SK-N-SH (cell line): Measurements from ENCODE around the gene TM2D1. TPM values are rescaled to one million over a fixed set of nuclear protein-coding genes. Genes with fewer than 3 reads are reported as not detected.

Experiments
- CTCF ChIA-PET: fragments of 300-600, 350-600 bp; formaldehyde crosslinking; extraction: SDS; loops from one replicate; lab custom pipeline; 2021; lab: Yijun Ruan, JAX
- POLR2A ChIA-PET: fragments of 350-600 bp; sonication (Branson Sonifier 250); formaldehyde crosslinking; extraction: SDS; loops from one replicate; lab custom pipeline; 2020; ENCODE audit warnings: antibody characterized with exemption, inconsistent platforms; lab: Yijun Ruan, JAX
- DNase-seq: peaks from one replicate; pipeline ENCODE4 v3.0.0; 2012
- H2AFZ ChIP-seq: fragments of 200-600 bp; sonication (generic); 2 replicates; pipeline ENCODE4 v1.8.1; 2016; ENCODE audit warnings: antibody characterized with exemption, mild to moderate bottlenecking, low read depth
- H3F3A ChIP-seq: fragments of 200-600 bp; sonication (generic); replicated peaks from 2 replicates; pipeline ENCODE3; 2016; ENCODE audit warnings: antibody characterized with exemption, mild to moderate bottlenecking; ENCODE audit not compliant: insufficient read depth
- H3K27ac ChIP-seq, 2 experiments: fragments of 200-500 bp in 1 of 2; fragments of 200-600 bp in 1 of 2; sonication (Bioruptor generic) in 1 of 2; sonication (generic), shearing (Covaris generic) in 1 of 2; 2 replicates each; pipeline versions ENCODE4 v1.5.1 to v1.6.1; 2014 to 2016; ENCODE audit warnings: low read depth in 2 of 2, inconsistent platforms in 1 of 2, low read length in 1 of 2, mild to moderate bottlenecking in 1 of 2, mixed read lengths in 1 of 2
- H3K27me3 ChIP-seq: fragments of 200-600 bp; sonication (generic), shearing (Covaris generic); 2 replicates; pipeline ENCODE4 v1.6.1; 2016; ENCODE audit warnings: mixed run types; ENCODE audit not compliant: insufficient read depth
- H3K36me3 ChIP-seq, 2 experiments: fragments of 200-500 bp in 1 of 2; fragments of 200-600 bp in 1 of 2; sonication (Bioruptor generic) in 1 of 2; sonication (generic) in 1 of 2; replicated peaks in 1 of 2; 2 replicates each; pipeline versions ENCODE3 to v1.5.1; 2014 to 2016; ENCODE audit warnings: low read length in 1 of 2, mild to moderate bottlenecking in 1 of 2; ENCODE audit not compliant: insufficient read depth in 2 of 2, control insufficient read depth in 1 of 2
- H3K4me1 ChIP-seq, 2 experiments: fragments of 200-500 bp in 1 of 2; fragments of 200-600 bp in 1 of 2; sonication (Bioruptor generic) in 1 of 2; sonication (generic), shearing (Covaris generic) in 1 of 2; 2 replicates each; pipeline versions ENCODE4 v1.5.1 to v1.6.1; 2014 to 2016; ENCODE audit warnings: low read depth in 1 of 2, low read length in 1 of 2, mixed run types in 1 of 2; ENCODE audit not compliant: insufficient read depth in 2 of 2, control insufficient read depth in 1 of 2
- H3K4me2 ChIP-seq: fragments of 200-600 bp; sonication (generic), shearing (Covaris generic); 2 replicates; pipeline ENCODE4 v1.6.1; 2017; ENCODE audit warnings: mixed run types
- H3K4me3 ChIP-seq, 2 experiments: fragments of 200-500 bp in 1 of 2; fragments of 200-600 bp in 1 of 2; sonication (Bioruptor generic) in 1 of 2; sonication (generic), shearing (Covaris generic) in 1 of 2; 2 replicates each; pipeline versions ENCODE4 v1.5.1 to v1.8.1; 2014 to 2016; ENCODE audit warnings: low read depth in 2 of 2, inconsistent platforms in 1 of 2, low read length in 1 of 2, mild to moderate bottlenecking in 1 of 2, mixed read lengths in 1 of 2, moderate library complexity in 1 of 2
- H3K79me2 ChIP-seq: fragments of 200-600 bp; sonication (generic); 2 replicates; pipeline ENCODE4 v1.8.1; 2017; ENCODE audit warnings: mild to moderate bottlenecking; ENCODE audit not compliant: insufficient read depth
- H3K9ac ChIP-seq: fragments of 200-600 bp; sonication (generic); 2 replicates; pipeline ENCODE4 v1.6.1; 2017; ENCODE audit warnings: mixed run types
- H3K9me2 ChIP-seq: fragments of 200-600 bp; sonication (generic); 2 replicates; pipeline ENCODE4 v1.6.1; 2017; ENCODE audit warnings: mixed run types
- H3K9me3 ChIP-seq: fragments of 200-600 bp; sonication (generic); 2 replicates; pipeline ENCODE4 v1.6.1; 2017; ENCODE audit warnings: mixed run types, mild to moderate bottlenecking, moderate library complexity
- H4K20me1 ChIP-seq: fragments of 200-600 bp; sonication (generic); 2 replicates; pipeline ENCODE4 v1.6.1; 2017; ENCODE audit warnings: mild to moderate bottlenecking, mixed run types; ENCODE audit not compliant: insufficient read depth
- CHD2 ChIP-seq: fragments of 150-350 bp; IDR thresholded peaks from 2 replicates; pipeline ENCODE4 v1.6.1; 2018; ENCODE audit warnings: low read length; ENCODE audit not compliant: partially characterized antibody
- EP300 ChIP-seq, 2 experiments: IDR thresholded peaks; 2 replicates each; pipeline versions ENCODE4 v1.4.0 to v1.6.1; 2012; ENCODE audit warnings: borderline replicate concordance in 1 of 2, low read depth in 1 of 2, low read length in 1 of 2
- FOSL2 ChIP-seq: IDR thresholded peaks from 2 replicates; pipeline ENCODE4 v1.4.0; 2012; ENCODE audit warnings: low read depth, mild to moderate bottlenecking, moderate library complexity, borderline replicate concordance
- GABPA ChIP-seq: IDR thresholded peaks from 2 replicates; pipeline ENCODE4 v1.4.0; 2012; ENCODE audit warnings: low read depth, mild to moderate bottlenecking
- GATA2 ChIP-seq: sonication (generic); formaldehyde crosslinking; IDR thresholded peaks from 2 replicates; pipeline ENCODE4 v1.5.0; 2020; ENCODE audit warnings: mild to moderate bottlenecking, missing genetic modification reagents
- MEF2A ChIP-seq: IDR thresholded peaks from 2 replicates; pipeline ENCODE4 v1.4.0; 2012; ENCODE audit warnings: low read depth, borderline replicate concordance
- NFIC ChIP-seq: IDR thresholded peaks from 2 replicates; pipeline ENCODE4 v1.4.0; 2012; ENCODE audit warnings: borderline replicate concordance
- RCOR1 ChIP-seq: fragments of 150-350 bp; IDR thresholded peaks from 2 replicates; pipeline ENCODE4 v1.6.1; 2017; ENCODE audit warnings: antibody characterized with exemption, low read length
- WGBS: methylation state at CpG from one replicate; pipeline ENCODE4 v1.1.6; 2017; ENCODE audit warnings: low lambda C conversion rate; 5-methylcytosine and 5-hydroxymethylcytosine counted together
- polyA plus RNA-seq, 3 experiments: library from polyadenylated mRNA; depleted of rRNA; stranded (reverse); fragments of >200 nt; gene quantifications; 2 replicates each; pipeline ENCODE4 v1.2.3, GENCODE V29; 2012
- TF ChIP-seq, protein P1 (sequence below): IDR thresholded peaks from 2 replicates; pipeline ENCODE4 v1.4.0; 2012; ENCODE audit warnings: low read depth
- TF ChIP-seq, protein P2 (sequence below): IDR thresholded peaks from 2 replicates; pipeline ENCODE4 v1.4.0; 2012; ENCODE audit warnings: low read depth, borderline replicate concordance
- TF ChIP-seq, protein P3 (sequence below): fragments of 200-600 bp; sonication (generic); IDR thresholded peaks from 2 replicates; pipeline ENCODE4 v1.6.1; 2017; ENCODE audit warnings: antibody characterized with exemption, mild to moderate bottlenecking, moderate library complexity
- TF ChIP-seq, protein P4 (sequence below): IDR thresholded peaks from 2 replicates; pipeline ENCODE4 v1.4.0; 2012; ENCODE audit warnings: low read depth, borderline replicate concordance
- TF ChIP-seq, protein P5 (sequence below): IDR thresholded peaks from 2 replicates; pipeline ENCODE4 v1.6.1; 2012; ENCODE audit warnings: mild to moderate bottlenecking, low read depth, low read length, moderate library complexity

TM2D1 gene
- polyA plus RNA-seq, 1 of the 3 experiments (the other 2 are of a cell fraction), result 58.6 TPM

GRCh38 chr1:61699911-61700851 lies 24.8 kb downstream of the TM2D1 start:
- Histone ChIP-seq H3K9me3 (no peaks in the 10 kb centered on the region), H3K27ac (no peak overlapping the region), H3K79me2 (no peaks in the 10 kb centered on the region), H3K36me3 (peaks cover 24 to 50% of the 10 kb centered on the region in 2 experiments), H3K4me3 (no peak overlapping the region), H3K27me3 (no peaks in the 10 kb centered on the region), H3K9ac (no peak overlapping the region), H3F3A (no peaks in the 10 kb centered on the region), H3K9me2 (no peaks in the 10 kb centered on the region), H2AFZ (no peak overlapping the region), H3K4me2 (no peak overlapping the region), H4K20me1 (no peaks in the 10 kb centered on the region), H3K4me1 (no peaks in the 10 kb centered on the region)
- DNase-seq, result no peak
- ChIA-PET POLR2A (no interaction called here), CTCF (interaction anchor here (1.0 to 2.0 kb wide), 2 partner anchors 14 to 15 kb away, joined by 4 read pairs; no protein-coding TSS in a partner anchor)
- 74% methylated on average over 3 of the region's 3 CpGs for WGBS
- no peak for TF ChIP-seq GATA2
- TF ChIP-seq, protein P1, sequence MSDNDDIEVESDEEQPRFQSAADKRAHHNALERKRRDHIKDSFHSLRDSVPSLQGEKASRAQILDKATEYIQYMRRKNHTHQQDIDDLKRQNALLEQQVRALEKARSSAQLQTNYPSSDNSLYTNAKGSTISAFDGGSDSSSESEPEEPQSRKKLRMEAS, result no peak
- TF ChIP-seq, protein P2, sequence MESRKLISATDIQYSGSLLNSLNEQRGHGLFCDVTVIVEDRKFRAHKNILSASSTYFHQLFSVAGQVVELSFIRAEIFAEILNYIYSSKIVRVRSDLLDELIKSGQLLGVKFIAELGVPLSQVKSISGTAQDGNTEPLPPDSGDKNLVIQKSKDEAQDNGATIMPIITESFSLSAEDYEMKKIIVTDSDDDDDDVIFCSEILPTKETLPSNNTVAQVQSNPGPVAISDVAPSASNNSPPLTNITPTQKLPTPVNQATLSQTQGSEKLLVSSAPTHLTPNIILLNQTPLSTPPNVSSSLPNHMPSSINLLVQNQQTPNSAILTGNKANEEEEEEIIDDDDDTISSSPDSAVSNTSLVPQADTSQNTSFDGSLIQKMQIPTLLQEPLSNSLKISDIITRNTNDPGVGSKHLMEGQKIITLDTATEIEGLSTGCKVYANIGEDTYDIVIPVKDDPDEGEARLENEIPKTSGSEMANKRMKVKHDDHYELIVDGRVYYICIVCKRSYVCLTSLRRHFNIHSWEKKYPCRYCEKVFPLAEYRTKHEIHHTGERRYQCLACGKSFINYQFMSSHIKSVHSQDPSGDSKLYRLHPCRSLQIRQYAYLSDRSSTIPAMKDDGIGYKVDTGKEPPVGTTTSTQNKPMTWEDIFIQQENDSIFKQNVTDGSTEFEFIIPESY, result no peak
- TF ChIP-seq RCOR1, result no peak
- TF ChIP-seq MEF2A, result no peak
- no peak for TF ChIP-seq FOSL2
- TF ChIP-seq, protein P3, sequence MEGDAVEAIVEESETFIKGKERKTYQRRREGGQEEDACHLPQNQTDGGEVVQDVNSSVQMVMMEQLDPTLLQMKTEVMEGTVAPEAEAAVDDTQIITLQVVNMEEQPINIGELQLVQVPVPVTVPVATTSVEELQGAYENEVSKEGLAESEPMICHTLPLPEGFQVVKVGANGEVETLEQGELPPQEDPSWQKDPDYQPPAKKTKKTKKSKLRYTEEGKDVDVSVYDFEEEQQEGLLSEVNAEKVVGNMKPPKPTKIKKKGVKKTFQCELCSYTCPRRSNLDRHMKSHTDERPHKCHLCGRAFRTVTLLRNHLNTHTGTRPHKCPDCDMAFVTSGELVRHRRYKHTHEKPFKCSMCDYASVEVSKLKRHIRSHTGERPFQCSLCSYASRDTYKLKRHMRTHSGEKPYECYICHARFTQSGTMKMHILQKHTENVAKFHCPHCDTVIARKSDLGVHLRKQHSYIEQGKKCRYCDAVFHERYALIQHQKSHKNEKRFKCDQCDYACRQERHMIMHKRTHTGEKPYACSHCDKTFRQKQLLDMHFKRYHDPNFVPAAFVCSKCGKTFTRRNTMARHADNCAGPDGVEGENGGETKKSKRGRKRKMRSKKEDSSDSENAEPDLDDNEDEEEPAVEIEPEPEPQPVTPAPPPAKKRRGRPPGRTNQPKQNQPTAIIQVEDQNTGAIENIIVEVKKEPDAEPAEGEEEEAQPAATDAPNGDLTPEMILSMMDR, result no peak
- TF ChIP-seq, protein P4, sequence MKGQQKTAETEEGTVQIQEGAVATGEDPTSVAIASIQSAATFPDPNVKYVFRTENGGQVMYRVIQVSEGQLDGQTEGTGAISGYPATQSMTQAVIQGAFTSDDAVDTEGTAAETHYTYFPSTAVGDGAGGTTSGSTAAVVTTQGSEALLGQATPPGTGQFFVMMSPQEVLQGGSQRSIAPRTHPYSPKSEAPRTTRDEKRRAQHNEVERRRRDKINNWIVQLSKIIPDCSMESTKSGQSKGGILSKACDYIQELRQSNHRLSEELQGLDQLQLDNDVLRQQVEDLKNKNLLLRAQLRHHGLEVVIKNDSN, result no peak
- TF ChIP-seq EP300 (IDR thresholded peaks at IDR 0.05; ENCODE audit: borderline replicate concordance in 1 of 2, low read depth in 1 of 2, low read length in 1 of 2), result no peak
- TF ChIP-seq CHD2, result no peak
- no peak for TF ChIP-seq GABPA
- TF ChIP-seq NFIC, result no peak
- TF ChIP-seq, protein P5, sequence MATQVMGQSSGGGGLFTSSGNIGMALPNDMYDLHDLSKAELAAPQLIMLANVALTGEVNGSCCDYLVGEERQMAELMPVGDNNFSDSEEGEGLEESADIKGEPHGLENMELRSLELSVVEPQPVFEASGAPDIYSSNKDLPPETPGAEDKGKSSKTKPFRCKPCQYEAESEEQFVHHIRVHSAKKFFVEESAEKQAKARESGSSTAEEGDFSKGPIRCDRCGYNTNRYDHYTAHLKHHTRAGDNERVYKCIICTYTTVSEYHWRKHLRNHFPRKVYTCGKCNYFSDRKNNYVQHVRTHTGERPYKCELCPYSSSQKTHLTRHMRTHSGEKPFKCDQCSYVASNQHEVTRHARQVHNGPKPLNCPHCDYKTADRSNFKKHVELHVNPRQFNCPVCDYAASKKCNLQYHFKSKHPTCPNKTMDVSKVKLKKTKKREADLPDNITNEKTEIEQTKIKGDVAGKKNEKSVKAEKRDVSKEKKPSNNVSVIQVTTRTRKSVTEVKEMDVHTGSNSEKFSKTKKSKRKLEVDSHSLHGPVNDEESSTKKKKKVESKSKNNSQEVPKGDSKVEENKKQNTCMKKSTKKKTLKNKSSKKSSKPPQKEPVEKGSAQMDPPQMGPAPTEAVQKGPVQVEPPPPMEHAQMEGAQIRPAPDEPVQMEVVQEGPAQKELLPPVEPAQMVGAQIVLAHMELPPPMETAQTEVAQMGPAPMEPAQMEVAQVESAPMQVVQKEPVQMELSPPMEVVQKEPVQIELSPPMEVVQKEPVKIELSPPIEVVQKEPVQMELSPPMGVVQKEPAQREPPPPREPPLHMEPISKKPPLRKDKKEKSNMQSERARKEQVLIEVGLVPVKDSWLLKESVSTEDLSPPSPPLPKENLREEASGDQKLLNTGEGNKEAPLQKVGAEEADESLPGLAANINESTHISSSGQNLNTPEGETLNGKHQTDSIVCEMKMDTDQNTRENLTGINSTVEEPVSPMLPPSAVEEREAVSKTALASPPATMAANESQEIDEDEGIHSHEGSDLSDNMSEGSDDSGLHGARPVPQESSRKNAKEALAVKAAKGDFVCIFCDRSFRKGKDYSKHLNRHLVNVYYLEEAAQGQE, result no peak
